HG02884 (cell line): ENCODE measurements around the gene PTBP1.
A peak's percentile ranks its signal among the peaks of the same experiment; 100 is the strongest.

Experiments used
- ATAC-seq: cut with Tn5 transposase; IDR thresholded peaks from one replicate; pipeline ENCODE4 v1.9.1; 2021; ENCODE audit warnings: mild to moderate bottlenecking, moderate library complexity; ENCODE audit not compliant: unreplicated experiment

PTBP1 gene

GRCh38 chr19:795691-796581 lies 1.3 kb upstream of the PTBP1 start:
- ATAC-seq = no peak

- ATAC-seq = peak; percentile 27
Measured at GRCh38 chr19:797528-798414, 519 bp downstream of the PTBP1 start.

GRCh38 chr19:798415-799075 lies 1.3 kb downstream of the PTBP1 start:
- ATAC-seq = no peak

- no peak for ATAC-seq
Measured at GRCh38 chr19:799076-799881, 2.0 kb downstream of the PTBP1 start.

GRCh38 chr19:800360-801029 lies 3.2 kb downstream of the PTBP1 start:
- ATAC-seq = no peak

GRCh38 chr19:801030-801860 lies 4.0 kb downstream of the PTBP1 start:
- no peak for ATAC-seq

- no peak for ATAC-seq
Measured at GRCh38 chr19:801861-802497, 4.7 kb downstream of the PTBP1 start.

- ATAC-seq = no peak
Measured at GRCh38 chr19:802498-803098, 5.3 kb downstream of the PTBP1 start.

GRCh38 chr19:803099-803561 lies 5.9 kb downstream of the PTBP1 start:
- no peak for ATAC-seq

GRCh38 chr19:803686-804418 lies 6.6 kb downstream of the PTBP1 start:
- ATAC-seq = no peak

- ATAC-seq = no peak
Measured at GRCh38 chr19:804419-805165, 7.3 kb downstream of the PTBP1 start.

- ATAC-seq = no peak
Measured at GRCh38 chr19:805166-805551, 7.9 kb downstream of the PTBP1 start.

GRCh38 chr19:805600-806550 lies 8.6 kb downstream of the PTBP1 start:
- ATAC-seq = no peak

- no peak for ATAC-seq
Measured at GRCh38 chr19:806815-807421, 9.7 kb downstream of the PTBP1 start.
